HG03571 (cell line): ENCODE measurements around the gene AKR1A1.
"Not testable (repeated sequence)": the region's sequence is repeated elsewhere in the genome, so short reads cannot be mapped to it uniquely, and the experiment has no call there.

ENCODE experiments used
- ATAC-seq: cut with Tn5 transposase; IDR thresholded peaks from one replicate; pipeline ENCODE4 v1.9.1; 2021; ENCODE audit not compliant: unreplicated experiment

AKR1A1 gene

DNA sequence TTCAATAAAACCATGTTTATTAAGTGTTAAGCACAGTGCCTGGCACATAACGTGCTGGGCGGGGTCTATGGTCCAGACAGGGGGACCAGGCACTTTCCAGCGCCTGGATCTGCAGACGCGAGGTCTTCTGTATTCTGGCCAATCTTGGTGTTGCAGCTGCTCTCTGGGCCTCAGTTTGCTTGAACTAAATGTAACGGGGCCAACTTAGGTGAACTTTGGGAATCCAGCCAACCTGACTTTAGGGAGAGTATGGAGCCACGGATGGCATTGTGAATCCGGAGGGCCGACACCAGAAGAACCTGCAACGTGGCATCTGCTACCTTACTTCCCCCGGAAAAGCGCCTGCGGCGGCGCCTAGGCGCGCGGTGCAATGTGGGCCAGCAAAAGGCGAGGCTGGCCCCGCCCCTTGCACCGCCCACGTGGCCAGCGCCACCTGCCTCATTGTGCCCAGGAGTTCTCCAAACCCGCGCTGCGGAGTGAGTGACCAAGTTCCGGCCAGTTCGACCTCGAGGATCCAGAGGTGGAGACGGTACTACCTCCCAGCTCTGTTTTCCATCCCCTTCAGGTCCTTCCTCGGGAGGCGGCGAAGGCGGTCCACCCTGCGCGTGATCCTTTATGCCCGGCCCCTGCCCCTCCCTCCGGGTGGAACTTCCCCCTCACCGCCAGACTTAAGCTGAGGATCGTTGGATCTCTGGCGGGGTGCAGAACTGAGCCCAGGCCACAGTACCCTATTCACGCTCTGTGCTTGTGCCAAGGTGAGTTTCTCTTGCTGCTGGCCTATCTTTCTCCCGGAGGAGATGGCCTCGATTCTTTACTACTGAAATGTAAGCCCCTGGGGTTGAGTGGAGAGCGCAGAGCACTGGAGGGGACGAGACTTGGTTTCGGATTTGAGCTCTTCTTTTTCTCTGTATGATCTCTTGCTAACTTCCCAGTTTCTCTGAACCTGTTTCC is at the start of gene AKR1A1:
Gene AKR1A1 (plus strand): TSS at position 426 of the 951 bp plus-strand sequence. CDS start 10,969 bp downstream, outside the sequence.
- peak; percentile 84 for ATAC-seq

GRCh38 chr1:45501505-45501859 is 49.1 kb upstream of the AKR1A1 start:
- no peak for ATAC-seq

DNA sequence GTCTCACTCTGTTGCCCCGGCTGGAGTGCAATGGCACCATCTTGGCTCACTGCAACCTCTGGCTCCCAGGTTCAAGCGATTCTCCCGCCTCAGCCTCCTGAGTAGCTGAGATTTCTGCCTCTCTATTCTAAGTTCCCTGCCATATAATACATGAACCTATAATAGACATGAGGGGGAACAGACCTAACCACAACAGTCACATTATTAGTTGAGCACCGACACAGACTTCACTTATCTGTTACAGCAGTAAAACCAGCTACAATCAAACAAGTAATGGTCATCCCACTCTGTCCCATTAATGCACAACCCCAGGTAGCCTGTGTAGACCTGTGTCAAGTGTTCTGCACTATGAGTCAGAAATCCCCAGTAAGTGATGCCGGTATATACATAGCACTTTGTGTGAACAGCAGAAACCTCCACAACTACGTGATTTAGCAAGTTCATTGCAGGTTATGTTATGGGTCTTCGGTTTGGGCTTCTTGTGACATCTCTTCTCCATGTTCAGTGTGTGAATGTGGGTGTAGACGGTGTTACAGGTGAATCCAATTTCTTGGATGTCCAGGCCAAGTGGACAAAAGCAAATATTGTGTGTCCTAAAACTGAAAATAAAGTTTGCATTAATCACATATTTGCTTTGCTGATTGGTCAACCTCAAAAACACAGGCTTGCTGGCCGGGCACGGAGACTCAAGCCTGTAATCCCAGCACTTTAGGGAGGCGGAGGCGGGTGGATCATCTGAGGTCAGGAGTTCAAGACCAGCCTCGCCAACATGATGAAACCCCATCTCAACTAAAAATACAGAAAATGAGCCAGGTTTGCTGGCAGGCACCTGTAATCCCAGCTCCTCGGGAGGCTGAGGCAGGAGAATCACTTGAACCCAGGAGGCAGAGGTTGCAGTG is 46.9 kb upstream of the AKR1A1 start:
- ATAC-seq: no peak

GRCh38 chr1:45507195-45507594 is 43.4 kb upstream of the AKR1A1 start:
- no peak for ATAC-seq

DNA sequence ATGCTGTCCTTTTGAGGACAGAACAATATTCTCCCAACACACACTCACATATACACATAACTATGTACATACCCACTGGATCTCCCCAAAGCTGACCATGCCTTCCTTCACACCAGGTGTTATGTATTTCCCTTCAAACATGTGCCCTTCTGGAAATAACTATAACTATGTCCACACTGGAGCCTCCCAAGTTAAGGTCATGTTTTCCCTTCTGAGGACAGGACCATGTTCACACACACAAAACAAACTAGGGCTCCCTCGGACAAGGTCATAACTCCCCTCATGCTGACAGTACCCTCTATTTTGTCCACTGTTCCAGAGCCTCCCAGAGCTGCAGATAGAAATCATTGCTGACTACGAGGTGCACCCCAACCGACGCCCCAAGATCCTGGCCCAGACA is 42.7 kb upstream of the AKR1A1 start:
- no peak for ATAC-seq

GRCh38 chr1:45508295-45509151 is 42.1 kb upstream of the AKR1A1 start:
- ATAC-seq: no peak

DNA sequence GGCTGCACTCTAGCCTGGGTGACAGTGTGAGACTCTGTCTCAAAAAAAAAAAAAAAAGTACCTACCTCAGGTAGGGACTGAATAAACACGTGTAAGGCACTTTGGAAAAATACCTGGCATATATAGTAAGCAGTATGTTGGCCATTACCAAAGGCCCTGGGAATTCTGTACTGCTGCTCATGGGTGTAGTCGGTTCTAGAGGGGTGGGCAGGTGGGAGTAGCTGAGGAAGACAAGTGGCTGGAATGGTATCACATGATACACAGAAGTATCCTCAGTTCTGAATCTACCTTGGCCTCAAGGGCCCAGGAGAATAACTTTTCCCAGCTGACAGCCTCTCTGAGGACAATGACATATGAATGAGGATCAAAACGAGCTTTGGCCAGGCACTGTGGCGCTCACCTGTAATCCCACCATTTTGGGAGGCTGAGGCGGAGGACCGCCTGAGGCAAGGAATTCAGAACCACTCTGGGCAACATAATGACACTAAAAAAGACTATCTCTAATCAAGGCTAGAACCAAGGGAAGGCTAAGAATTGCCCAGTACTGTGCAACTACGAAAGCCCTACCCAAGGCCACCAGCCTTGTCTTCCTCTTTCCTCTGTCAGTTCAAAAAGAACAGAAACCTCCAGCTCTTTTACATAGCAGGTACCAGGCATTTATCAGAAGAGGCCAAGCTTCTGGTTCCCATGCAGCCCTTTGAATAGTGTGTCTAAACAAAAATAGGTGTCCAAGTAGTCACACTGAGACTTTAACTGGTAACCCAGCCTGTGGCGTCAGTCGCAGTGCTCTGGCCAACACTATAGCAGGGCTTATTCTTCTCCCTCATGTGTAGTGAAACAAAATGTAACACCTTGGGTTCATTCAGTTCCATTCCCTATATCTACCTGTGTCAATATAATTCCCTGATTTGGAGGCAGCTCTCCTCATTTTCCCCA is 40.3 kb upstream of the AKR1A1 start:
- ATAC-seq: no peak

- ATAC-seq: no peak
These were observed 39.6 kb upstream of the AKR1A1 start for GRCh38 chr1:45510972-45511527.

DNA sequence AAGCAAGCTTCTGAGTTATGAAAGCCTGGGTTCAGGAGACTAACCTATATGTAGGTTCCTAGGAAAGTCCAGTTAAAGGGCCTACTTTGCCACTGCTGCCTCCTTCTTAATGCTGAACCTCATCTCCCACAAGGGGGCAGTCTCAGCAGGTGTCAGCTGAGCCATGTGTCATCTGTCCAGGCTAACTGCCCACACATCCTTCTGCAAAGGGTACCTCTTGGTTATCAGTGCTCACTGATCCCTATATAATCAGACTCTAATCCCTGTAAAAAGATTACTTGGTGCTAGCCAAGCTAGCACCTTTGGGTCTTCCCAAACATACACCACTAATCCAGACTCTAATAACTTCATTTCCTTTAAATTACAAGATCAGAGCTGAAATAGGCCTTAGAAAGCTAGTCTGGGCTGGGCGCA is 38.0 kb upstream of the AKR1A1 start:
- ATAC-seq: no peak

DNA sequence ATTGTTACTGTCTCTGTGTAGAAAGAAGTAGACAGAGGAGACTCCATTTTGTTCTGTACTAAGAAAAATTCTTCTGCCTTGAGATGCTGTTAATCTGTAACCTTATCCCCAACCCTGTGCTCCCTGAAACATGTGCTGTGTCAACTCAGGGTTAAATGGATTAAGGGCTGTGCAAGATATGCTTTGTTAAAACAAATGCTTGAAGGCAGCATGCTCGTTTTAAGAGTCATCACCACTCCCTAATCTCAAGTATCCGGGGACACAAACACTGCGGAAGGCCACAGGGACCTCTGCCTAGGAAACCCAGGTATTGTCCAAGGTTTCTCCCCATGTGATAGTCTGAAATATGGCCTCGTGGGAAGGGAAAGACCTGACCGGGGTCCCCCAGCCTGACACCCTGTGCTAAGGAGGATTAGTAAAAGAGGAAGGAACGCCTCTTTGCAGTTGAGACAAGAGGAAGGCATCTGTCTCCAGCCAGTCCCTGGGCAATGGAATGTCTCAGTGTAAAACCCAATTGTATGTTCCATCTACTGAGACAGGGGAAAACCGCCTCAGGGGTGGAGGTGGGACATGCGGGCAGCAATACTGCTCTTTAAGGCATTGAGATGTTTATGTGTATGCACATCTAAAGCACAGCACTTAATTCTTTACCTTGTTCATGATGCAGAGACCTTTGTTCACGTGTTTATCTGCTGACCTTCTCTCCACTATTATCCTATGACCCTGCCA is 36.9 kb upstream of the AKR1A1 start:
- ATAC-seq: not testable (repeated sequence)

GRCh38 chr1:45516036-45516435 is 34.6 kb upstream of the AKR1A1 start:
- no peak for ATAC-seq

DNA sequence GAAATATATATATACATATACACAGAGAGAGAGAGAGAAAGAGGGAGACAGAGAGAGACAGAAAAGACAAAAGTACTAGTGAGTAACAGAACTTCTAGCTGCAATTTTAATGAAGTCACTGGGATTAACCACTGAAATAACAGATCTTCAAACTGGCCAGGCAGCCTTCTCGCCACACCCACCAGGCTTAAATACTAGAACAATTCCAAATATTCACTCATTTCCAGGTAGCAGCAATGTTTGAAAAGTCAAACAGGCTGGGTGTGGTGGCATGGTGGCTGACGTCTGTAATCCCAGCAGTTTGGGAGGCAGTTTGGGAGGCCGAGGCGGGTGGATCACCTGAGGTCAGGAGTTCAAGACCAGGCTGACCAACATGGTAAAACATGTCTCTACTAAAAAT is 34.2 kb upstream of the AKR1A1 start:
- ATAC-seq: no peak

GRCh38 chr1:45518366-45518765 is 32.3 kb upstream of the AKR1A1 start:
- ATAC-seq: not testable (repeated sequence)

DNA sequence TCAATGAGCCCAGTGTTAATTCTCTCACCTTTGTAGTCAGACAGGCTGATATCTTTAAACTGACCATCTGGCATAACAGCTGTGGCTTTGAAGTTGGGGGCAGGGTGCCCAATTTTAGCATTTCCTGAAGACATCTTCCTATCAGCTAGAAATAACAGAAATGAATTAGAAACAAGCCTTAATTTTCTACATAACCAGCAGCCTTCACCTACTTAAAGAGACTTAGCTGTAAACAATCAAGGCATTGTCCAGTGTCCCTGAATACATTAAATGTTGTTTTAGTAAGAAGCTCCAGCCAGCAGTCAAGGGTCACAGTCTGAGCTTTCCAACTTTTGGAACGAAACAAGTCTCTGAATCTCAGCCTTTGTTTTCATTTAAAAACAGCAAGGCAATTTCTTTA is 31.7 kb upstream of the AKR1A1 start:
- no peak for ATAC-seq

GRCh38 chr1:45519774-45520173 is 30.9 kb upstream of the AKR1A1 start:
- ATAC-seq: not testable (repeated sequence)

- ATAC-seq: peak; percentile 82
These were observed 29.0 kb upstream of the AKR1A1 start, which contains the start of gene PRDX1 for GRCh38 chr1:45521413-45522323. TSS of gene PRDX1 (minus strand) at chr1:45521884. CDS start at chr1:45519043, 2,841 bp downstream.

DNA sequence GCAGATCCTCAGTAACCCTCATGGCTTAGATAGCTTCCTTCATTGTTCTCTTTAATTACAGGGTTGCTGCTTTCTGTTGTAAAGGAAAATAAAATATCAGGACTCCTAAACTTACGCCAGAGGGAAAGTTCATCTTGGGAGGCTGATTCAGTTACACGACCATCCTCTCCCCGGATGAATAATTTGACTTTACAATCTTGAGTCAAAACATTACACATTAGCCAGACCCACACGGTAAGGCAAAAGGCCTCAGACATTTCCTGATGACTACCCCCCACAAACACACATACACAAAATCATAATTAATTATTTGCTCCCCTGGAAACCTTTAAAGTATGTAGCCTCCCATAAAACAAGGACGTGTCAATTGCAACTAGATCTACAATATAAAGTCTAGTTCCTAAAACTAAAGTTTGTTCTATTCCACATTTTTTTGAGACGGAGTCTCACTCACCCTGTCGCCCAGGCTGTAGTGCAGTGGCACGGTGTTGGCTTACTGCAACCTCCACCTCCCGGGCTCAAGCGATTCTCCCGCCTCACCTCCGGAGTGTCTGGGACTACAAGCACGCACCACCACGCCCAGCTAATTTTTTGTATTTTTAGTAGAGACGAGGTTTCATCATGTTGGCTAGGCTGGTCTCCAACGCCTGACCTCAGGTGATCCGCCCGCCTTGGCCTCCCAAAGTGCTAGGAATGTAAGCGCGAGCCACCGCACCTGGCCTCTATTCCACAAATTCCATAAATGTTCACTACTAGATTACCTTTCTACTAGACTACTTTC is 28.1 kb upstream of the AKR1A1 start:
- no peak for ATAC-seq
